ENCODE data around the gene ARID5A. TPM values are rescaled to one million over a fixed set of nuclear protein-coding genes. Genes with fewer than 3 reads are reported as not detected.
A peak's percentile ranks its signal among the peaks of the same experiment; 100 is the strongest.
"Not testable (repeated sequence)": the region's sequence is repeated elsewhere in the genome, so short reads cannot be mapped to it uniquely, and the experiment has no call there.

Gene ARID5A
- total RNA-seq, 4 donors from 2014 or later, result 40.0 to 98.5 (median 53.9) TPM

DNA sequence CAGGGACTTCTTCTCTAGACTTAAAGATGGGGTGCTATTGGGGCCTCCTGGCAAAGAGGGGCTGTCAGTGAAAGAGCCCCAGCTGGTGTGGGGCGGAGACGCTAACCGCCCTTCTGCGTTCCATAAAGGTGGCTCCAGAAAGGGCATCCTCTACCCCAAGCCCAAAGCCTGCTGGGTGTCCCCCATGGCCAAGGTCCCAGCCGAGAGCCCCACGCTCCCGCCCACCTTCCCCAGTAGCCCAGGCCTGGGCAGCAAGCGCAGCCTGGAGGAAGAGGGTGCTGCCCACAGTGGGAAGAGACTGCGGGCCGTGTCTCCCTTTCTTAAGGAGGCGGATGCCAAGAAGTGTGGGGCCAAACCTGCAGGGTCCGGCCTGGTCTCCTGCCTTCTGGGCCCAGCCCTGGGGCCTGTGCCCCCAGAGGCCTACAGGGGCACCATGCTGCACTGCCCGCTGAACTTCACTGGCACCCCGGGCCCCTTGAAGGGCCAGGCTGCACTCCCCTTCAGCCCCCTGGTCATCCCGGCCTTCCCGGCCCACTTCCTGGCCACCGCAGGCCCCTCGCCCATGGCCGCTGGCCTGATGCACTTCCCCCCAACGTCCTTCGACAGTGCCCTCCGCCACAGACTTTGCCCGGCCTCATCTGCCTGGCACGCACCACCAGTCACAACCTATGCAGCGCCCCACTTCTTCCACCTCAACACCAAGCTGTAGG is 15.2 kb downstream of the ARID5A start:
- no peak overlapping the region for H3K4me3 ChIP-seq
- no peaks in the 10 kb centered on the region for H3K9me3 ChIP-seq
- ATAC-seq, result no peak
- H3K27ac ChIP-seq, result no peak overlapping the region
- H3K4me1 ChIP-seq, result peaks cover 0 to 43% (median 5%) of the 10 kb centered on the region in 3 donors
- peaks cover 0 to 64% of the 10 kb centered on the region in 2 donors for H3K36me3 ChIP-seq
- TF ChIP-seq, protein P1, sequence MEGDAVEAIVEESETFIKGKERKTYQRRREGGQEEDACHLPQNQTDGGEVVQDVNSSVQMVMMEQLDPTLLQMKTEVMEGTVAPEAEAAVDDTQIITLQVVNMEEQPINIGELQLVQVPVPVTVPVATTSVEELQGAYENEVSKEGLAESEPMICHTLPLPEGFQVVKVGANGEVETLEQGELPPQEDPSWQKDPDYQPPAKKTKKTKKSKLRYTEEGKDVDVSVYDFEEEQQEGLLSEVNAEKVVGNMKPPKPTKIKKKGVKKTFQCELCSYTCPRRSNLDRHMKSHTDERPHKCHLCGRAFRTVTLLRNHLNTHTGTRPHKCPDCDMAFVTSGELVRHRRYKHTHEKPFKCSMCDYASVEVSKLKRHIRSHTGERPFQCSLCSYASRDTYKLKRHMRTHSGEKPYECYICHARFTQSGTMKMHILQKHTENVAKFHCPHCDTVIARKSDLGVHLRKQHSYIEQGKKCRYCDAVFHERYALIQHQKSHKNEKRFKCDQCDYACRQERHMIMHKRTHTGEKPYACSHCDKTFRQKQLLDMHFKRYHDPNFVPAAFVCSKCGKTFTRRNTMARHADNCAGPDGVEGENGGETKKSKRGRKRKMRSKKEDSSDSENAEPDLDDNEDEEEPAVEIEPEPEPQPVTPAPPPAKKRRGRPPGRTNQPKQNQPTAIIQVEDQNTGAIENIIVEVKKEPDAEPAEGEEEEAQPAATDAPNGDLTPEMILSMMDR (IDR thresholded peaks at IDR 0.05), result no peak
- TF ChIP-seq POLR2A (IDR thresholded peaks at IDR 0.05) (no peak), POLR2AphosphoS5 (IDR thresholded peaks at IDR 0.05) (no peak), EP300 (IDR thresholded peaks at IDR 0.05) (no peak)
- 100% methylated on average over 2 of the region's 25 CpGs; no CpG with 5 or more reads in 1 of the 2 donors for WGBS, 2 donors (ENCODE audit: low coverage in 1 of 2)
- H3K27me3 ChIP-seq, result no peaks in the 10 kb centered on the region

DNA sequence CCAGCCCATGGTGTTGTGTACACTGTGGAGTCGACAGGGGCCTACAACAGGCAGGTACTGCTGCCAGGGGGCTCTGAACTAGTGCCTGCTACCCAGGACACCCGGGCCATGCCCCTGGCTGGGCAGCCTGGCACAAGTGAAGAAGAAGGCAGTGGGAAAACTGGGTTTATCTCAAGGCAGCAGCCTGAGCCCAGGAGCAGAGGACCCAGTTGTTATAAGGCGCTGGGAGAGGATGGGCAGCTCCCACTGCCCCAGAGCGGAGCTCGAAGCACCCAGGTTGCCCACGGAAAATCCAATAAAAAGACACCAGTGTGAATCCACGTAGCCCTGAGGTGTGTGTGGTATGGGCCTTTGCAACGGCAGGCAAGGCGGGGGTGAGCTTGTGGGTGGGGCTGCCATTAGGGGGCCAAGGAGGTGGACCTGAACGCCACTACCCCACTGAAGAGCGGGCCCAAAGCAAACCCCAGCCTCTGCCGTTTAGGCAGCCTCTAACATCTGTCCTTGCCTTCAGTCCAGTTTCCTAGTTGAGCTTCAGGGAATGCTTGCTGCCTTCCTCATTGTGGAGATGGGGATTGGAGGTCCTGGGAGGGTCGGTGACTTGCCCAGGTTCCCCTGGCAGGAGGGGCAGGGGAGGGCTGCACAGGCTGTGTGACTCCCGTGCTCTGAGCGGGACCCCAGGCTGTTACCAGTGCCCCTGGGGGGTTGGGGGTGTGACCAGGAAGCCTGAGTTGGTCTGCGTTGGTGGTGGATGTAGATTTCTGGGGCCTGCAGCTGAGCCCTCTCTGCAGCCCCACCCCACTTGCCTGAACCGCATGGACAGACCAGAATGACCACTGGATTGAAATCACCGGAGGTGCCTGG is 16.0 kb downstream of the ARID5A start:
- Histone ChIP-seq H3K4me3 (no peak overlapping the region), H3K36me3 (peaks cover 0 to 57% of the 10 kb centered on the region in 2 donors), H3K27me3 (no peaks in the 10 kb centered on the region), H3K27ac (peak overlapping the region in 1 of 4 donors; percentile 8), H3K9me3 (no peaks in the 10 kb centered on the region), H3K4me1 (peaks cover 0 to 35% (median 5%) of the 10 kb centered on the region in 3 donors)
- no peak for ATAC-seq
- WGBS, 2 donors (ENCODE audit: low coverage in 1 of 2), result 59 to 80% methylated on average over 3 to 5 of the region's 18 CpGs
- TF ChIP-seq POLR2AphosphoS5 (IDR thresholded peaks at IDR 0.05), result no peak
- TF ChIP-seq, protein P1 (IDR thresholded peaks at IDR 0.05), result no peak
- no peak for TF ChIP-seq POLR2A (IDR thresholded peaks at IDR 0.05)
- TF ChIP-seq EP300 (IDR thresholded peaks at IDR 0.05), result no peak

DNA sequence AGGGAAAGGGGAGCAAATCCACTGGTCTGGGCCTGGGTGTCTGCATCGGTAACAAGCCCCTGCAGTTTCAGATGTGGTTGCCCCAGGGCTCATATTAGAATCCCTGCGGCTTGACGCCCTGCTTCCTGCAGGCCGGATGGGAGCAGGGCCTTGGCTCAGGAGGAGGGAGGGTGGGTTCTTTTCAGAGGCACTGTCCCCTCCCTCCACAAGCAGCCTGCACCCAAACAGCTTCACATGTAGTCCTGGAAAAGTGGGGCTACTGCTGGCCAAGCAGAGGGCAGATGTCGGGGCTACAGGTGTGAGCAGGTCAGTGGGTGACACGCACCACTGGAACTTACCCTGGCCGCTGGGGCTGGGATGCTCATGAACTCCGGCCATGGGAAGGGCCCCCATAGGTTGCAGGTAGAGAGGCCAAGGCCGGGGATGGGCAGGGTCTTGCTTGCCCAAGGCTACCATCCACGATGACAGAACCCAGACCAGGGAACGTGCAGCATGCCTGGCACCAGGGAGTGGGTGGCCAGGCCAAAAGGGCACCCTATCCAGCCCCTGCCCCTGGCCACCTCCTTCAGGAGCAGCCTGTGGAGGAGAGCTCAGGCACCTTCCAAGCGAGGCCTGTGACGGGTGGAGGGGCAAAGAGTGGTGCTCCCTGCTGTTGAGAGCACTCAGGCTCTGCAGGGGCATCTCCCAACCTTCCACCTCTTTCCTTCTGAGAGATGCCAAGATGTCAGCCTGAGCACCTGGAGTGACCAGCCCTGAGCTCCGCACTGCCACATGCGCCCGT is 16.8 kb downstream of the ARID5A start:
- H3K4me3 ChIP-seq, result no peak overlapping the region
- H3K9me3 ChIP-seq, result no peaks in the 10 kb centered on the region
- H3K36me3 ChIP-seq, result peaks cover 0 to 49% of the 10 kb centered on the region in 2 donors
- ATAC-seq, result no peak
- peak overlapping the region in 2 of 4 donors; percentile 5 to 8 for H3K27ac ChIP-seq
- WGBS, 2 donors (ENCODE audit: low coverage in 1 of 2), result 59% methylated on average over 7 of the region's 16 CpGs; no CpG with 5 or more reads in 1 of the 2 donors
- TF ChIP-seq POLR2AphosphoS5 (IDR thresholded peaks at IDR 0.05), result peak; percentile 5
- TF ChIP-seq POLR2A (IDR thresholded peaks at IDR 0.05), result no peak
- TF ChIP-seq, protein P1 (IDR thresholded peaks at IDR 0.05), result no peak
- H3K4me1 ChIP-seq, result peaks cover 0 to 27% (median 5%) of the 10 kb centered on the region in 3 donors
- H3K27me3 ChIP-seq, result no peaks in the 10 kb centered on the region

DNA sequence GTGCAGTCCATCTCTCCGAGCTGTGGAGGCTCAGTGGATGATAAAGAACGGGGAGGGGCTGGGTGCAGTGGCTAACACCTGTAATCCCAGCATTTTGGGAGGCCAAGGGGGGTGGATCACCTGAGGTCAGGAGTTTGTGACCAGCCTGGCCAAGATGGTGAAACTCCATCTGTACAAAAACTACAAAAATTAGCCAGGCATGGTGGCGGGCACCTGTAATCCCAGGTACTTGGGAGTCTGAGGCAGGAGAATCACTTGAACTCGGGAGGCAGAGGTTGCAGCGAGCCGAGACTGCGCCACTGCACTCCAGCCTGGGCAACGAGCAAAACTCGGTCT is 17.4 kb downstream of the ARID5A start:
- not testable (repeated sequence) for H3K9me3 ChIP-seq, ATAC-seq, H3K27me3 ChIP-seq, H3K4me3 ChIP-seq
- peaks cover 0 to 44% of the 10 kb centered on the region in 2 donors for H3K36me3 ChIP-seq
- WGBS, 2 donors (ENCODE audit: low coverage in 1 of 2), result 40% methylated on average over 1 of the region's 9 CpGs; no CpG with 5 or more reads in 1 of the 2 donors
- peaks cover 0 to 22% (median 5%) of the 10 kb centered on the region in 3 donors for H3K4me1 ChIP-seq
- peak overlapping the region in 2 of 4 donors; percentile 5 to 8 for H3K27ac ChIP-seq
